ENCODE data around the gene ZNF565.
"Not testable (repeated sequence)": the region's sequence is repeated elsewhere in the genome, so short reads cannot be mapped to it uniquely, and the experiment has no call there.

ZNF565 gene

GRCh38 chr19:36210497-36210896 is 4.0 kb downstream of the ZNF565 start:
- no peak for DNase-seq

GRCh38 chr19:36209372-36209771 is 5.1 kb downstream of the ZNF565 start:
- DNase-seq = no peak

GRCh38 chr19:36207605-36208252 is 6.7 kb downstream of the ZNF565 start:
- DNase-seq = no peak

- DNase-seq = no peak
Observed at GRCh38 chr19:36203293-36203692, 11.2 kb downstream of the ZNF565 start.

GRCh38 chr19:36201684-36202083 is 12.8 kb downstream of the ZNF565 start:
- no peak for DNase-seq

- no peak for DNase-seq
Observed at GRCh38 chr19:36198119-36198518, 16.3 kb downstream of the ZNF565 start.

- DNase-seq = no peak
Observed at GRCh38 chr19:36196249-36196648, 18.2 kb downstream of the ZNF565 start.

- not testable (repeated sequence) for DNase-seq
Observed at GRCh38 chr19:36186722-36187121, 27.7 kb downstream of the ZNF565 start.

GRCh38 chr19:36183245-36183628 is 31.2 kb downstream of the ZNF565 start:
- no peak for DNase-seq

GRCh38 chr19:36182612-36183244 is 31.7 kb downstream of the ZNF565 start:
- no peak for DNase-seq

GRCh38 chr19:36179077-36179476 is 35.4 kb downstream of the ZNF565 start:
- not testable (repeated sequence) for DNase-seq

GRCh38 chr19:36173846-36174245 is 40.6 kb downstream of the ZNF565 start:
- DNase-seq = not testable (repeated sequence)

- no peak for DNase-seq
Observed at GRCh38 chr19:36172852-36173251, 41.6 kb downstream of the ZNF565 start.

GRCh38 chr19:36169084-36169760 is 45.2 kb downstream of the ZNF565 start:
- no peak for DNase-seq

- DNase-seq = no peak
Observed at GRCh38 chr19:36163813-36164212, 50.7 kb downstream of the ZNF565 start.

- no peak for DNase-seq
Observed at GRCh38 chr19:36160821-36161596, 53.5 kb downstream of the ZNF565 start.

- no peak for DNase-seq
Observed at GRCh38 chr19:36153126-36153525, 61.3 kb downstream of the ZNF565 start.

GRCh38 chr19:36152352-36153091 is 61.9 kb downstream of the ZNF565 start, which contains the start of gene COX7A1:
Gene COX7A1 (minus strand): TSS chr19:36152447. CDS start chr19:36152407, 40 bp downstream.
- no peak for DNase-seq

- DNase-seq = no peak
Observed at GRCh38 chr19:36152019-36152351, 62.5 kb downstream of the ZNF565 start.

GRCh38 chr19:36151144-36152018 is 63.1 kb downstream of the ZNF565 start:
- DNase-seq = no peak

- DNase-seq = no peak
Observed at GRCh38 chr19:36150586-36150985, 63.9 kb downstream of the ZNF565 start.

Measured in GDM1 (cell line).